Endothelial cell of umbilical vein (primary cell): ENCODE results near the gene HTT-AS. TPM values are rescaled to one million over a fixed set of nuclear protein-coding genes. Genes with fewer than 3 reads are reported as not detected.
A peak's percentile ranks its signal among the peaks of the same experiment; 100 is the strongest.

ENCODE experiments used
- BruUV-seq: library from RNA; stranded (reverse); fragments of 400-500 nt; replicated peaks from 2 replicates; lab custom pipeline; 2021; lab: Mats Ljungman, UMichigan
- CTCF ChIA-PET: fragments of 300-600, 350-600 bp; sonication (Branson Sonifier 250); formaldehyde crosslinking; loops from one replicate; lab custom pipeline; 2021; ENCODE audit warnings: antibody characterized with exemption, inconsistent platforms; lab: Charles Lee
- POLR2A ChIA-PET: fragments of 300-600, 350-600 bp; sonication (Branson Sonifier 250); formaldehyde crosslinking; loops from one replicate; lab custom pipeline; 2021; ENCODE audit warnings: antibody characterized with exemption, inconsistent platforms; lab: Charles Lee
- DNase-seq: peaks from one replicate; pipeline ENCODE4 v3.0.0-alpha.2; 2011; ENCODE audit warnings: low read depth, low spot score
- FAIRE-seq: peaks from 2 replicates; lab custom pipeline; 2011; peaks lifted over from hg19 to GRCh38; lab: Jason Lieb, UNC
- H2AFZ ChIP-seq: 2 replicates; pipeline ENCODE4 v1.6.0; 2012; ENCODE audit warnings: low read depth, low read length, control low read depth, inconsistent platforms
- H3K27ac ChIP-seq: 2 replicates; pipeline ENCODE4 v1.5.1; 2011; ENCODE audit warnings: low read depth, mild to moderate bottlenecking, control low read depth, low read length, moderate library complexity; ENCODE audit not compliant: insufficient read depth
- H3K27me3 ChIP-seq, 2 experiments: 2 replicates each; pipeline versions ENCODE4 v1.6.0 to v1.6.1; 2011; ENCODE audit warnings: low read length in 2 of 2, mixed read lengths in 1 of 2; ENCODE audit not compliant: control insufficient read depth in 2 of 2, insufficient read depth in 2 of 2
- H3K36me3 ChIP-seq, 2 experiments: 2 replicates in 1 of 2; 3 replicates in 1 of 2; pipeline ENCODE4 v1.5.1; 2011; ENCODE audit warnings: low read length in 2 of 2, mild to moderate bottlenecking in 1 of 2, moderate library complexity in 1 of 2; ENCODE audit not compliant: control insufficient read depth in 2 of 2, insufficient read depth in 2 of 2; ENCODE audit errors: extremely low read depth in 1 of 2
- H3K4me1 ChIP-seq: 3 replicates; pipeline ENCODE4 v1.5.1; 2011; ENCODE audit warnings: mild to moderate bottlenecking, low read length; ENCODE audit not compliant: control insufficient read depth, insufficient read depth; ENCODE audit errors: extremely low read depth
- H3K4me2 ChIP-seq: 2 replicates; pipeline ENCODE4 v1.6.1; 2011; ENCODE audit warnings: low read length, control low read depth, mixed read lengths; ENCODE audit not compliant: insufficient read depth
- H3K4me3 ChIP-seq, 3 experiments: fragments of 200-600 bp in 1 of 3; sonication (generic), shearing (Covaris generic) in 1 of 3; replicated peaks in 1 of 3; 2 replicates each; pipeline ENCODE4 v1.5.1; 2011 to 2016; ENCODE audit warnings: control low read depth in 3 of 3, low read length in 3 of 3, mild to moderate bottlenecking in 2 of 3, inconsistent platforms in 1 of 3, low read depth in 1 of 3, moderate library complexity in 1 of 3; ENCODE audit not compliant: insufficient read depth in 1 of 3
- H3K79me2 ChIP-seq: 2 replicates; pipeline ENCODE4 v1.6.0; 2012; ENCODE audit warnings: low read length, inconsistent platforms; ENCODE audit not compliant: control insufficient read depth, insufficient read depth
- H3K9ac ChIP-seq: replicated peaks from 2 replicates; pipeline ENCODE3; 2011; ENCODE audit warnings: low read length, control low read depth; ENCODE audit not compliant: insufficient read depth; ENCODE audit errors: extremely low read depth
- H3K9me1 ChIP-seq: replicated peaks from 3 replicates; pipeline ENCODE4 v1.6.0; 2011; ENCODE audit warnings: mild to moderate bottlenecking, low read length; ENCODE audit not compliant: control insufficient read depth, insufficient read depth; ENCODE audit errors: extremely low read depth
- H3K9me3 ChIP-seq: replicated peaks from 2 replicates; pipeline ENCODE4 v1.5.1; 2012; ENCODE audit warnings: low read length, inconsistent platforms; ENCODE audit not compliant: control insufficient read depth, insufficient read depth
- H4K20me1 ChIP-seq: replicated peaks from 2 replicates; pipeline ENCODE3; 2011; ENCODE audit warnings: mild to moderate bottlenecking, low read length; ENCODE audit not compliant: control insufficient read depth, insufficient read depth; ENCODE audit errors: extremely low read depth
- FOS ChIP-seq: IDR thresholded peaks from 2 replicates; pipeline ENCODE4 v1.6.1; 2011; ENCODE audit warnings: mild to moderate bottlenecking, low read length, moderate library complexity, borderline replicate concordance; ENCODE audit not compliant: insufficient read depth
- GATA2 ChIP-seq: IDR thresholded peaks from 2 replicates; pipeline ENCODE4 v1.7.0; 2011; ENCODE audit warnings: low read depth, mild to moderate bottlenecking, moderate library complexity, mixed read lengths, low read length; ENCODE audit not compliant: insufficient read length, insufficient read depth
- JUN ChIP-seq: IDR thresholded peaks from 2 replicates; pipeline ENCODE4 v1.6.1; 2011; ENCODE audit warnings: borderline replicate concordance, low read depth; ENCODE audit not compliant: insufficient read length, insufficient read depth
- MAX ChIP-seq: IDR thresholded peaks from 2 replicates; pipeline ENCODE4 v1.6.1; 2011; ENCODE audit not compliant: insufficient read depth, insufficient read length
- MYC ChIP-seq: IDR thresholded peaks from one replicate; pipeline ENCODE4 v1.6.1; 2011; ENCODE audit warnings: mild to moderate bottlenecking, low read depth, low read length
- POLR2A ChIP-seq: IDR thresholded peaks from 2 replicates; pipeline ENCODE4 v1.6.1; 2012; ENCODE audit warnings: low read depth, mild to moderate bottlenecking, control low read depth, low read length
- POLR2AphosphoS5 ChIP-seq: IDR thresholded peaks from 2 replicates; pipeline ENCODE4 v1.6.1; 2012; ENCODE audit warnings: low read depth, mild to moderate bottlenecking, control low read depth, low read length, moderate library complexity; ENCODE audit not compliant: insufficient read depth
- dilution Hi-C: fragments of 300-500 bp; cut with MboI; formaldehyde crosslinking; loops from one replicate; pipeline ENCODE4 v1.15.0; 2019; ENCODE audit warnings: low sequenced_read_pairs; ENCODE audit not compliant: extremely low pct_ligation_motif_present
- intact Hi-C: fragments of 100-400 bp; cut with micrococcal nuclease; formaldehyde crosslinking; loops from one replicate; pipeline ENCODE4 v1.10.0; 2022
- polyA plus RNA-seq, 4 experiments: library from polyadenylated mRNA; depleted of rRNA in 3 of 4; stranded (reverse) in 3 of 4; unstranded in 1 of 4; fragments of >200 nt; gene quantifications; 2 replicates each; pipeline versions ENCODE4 v1.2.1 to v1.2.3, GENCODE V29; 2011 to 2012; ENCODE audit warnings: missing spikeins in 1 of 4
- total RNA-seq: library from RNA; stranded (reverse); gene quantifications from 2 replicates; pipeline ENCODE4 v1.2.3, GENCODE V29; 2021

Gene HTT-AS
- total and polyA plus RNA-seq, 2 donors (not counting 3 experiments of a cell fraction or from before 2014, with no cell fraction given): not detected

GRCh38 chr4:3112201-3112600 is 37.9 kb upstream of the HTT-AS start:
- H3K9me1 ChIP-seq: no peaks in the 10 kb centered on the region
- H4K20me1 ChIP-seq: no peaks in the 10 kb centered on the region
- H3K36me3 ChIP-seq: peaks cover 10 to 21% of the 10 kb centered on the region in 2 experiments
- H2AFZ ChIP-seq: no peak overlapping the region
- dilution Hi-C loops (no loop called here), intact Hi-C loops (loop anchor here (5.0 kb wide), 1 partner anchor 220 kb away; no protein-coding TSS in a partner anchor)
- BruUV-seq: no TSS peak
- TF ChIP-seq POLR2A (no peak), FOS (no peak), MAX (no peak)
- ChIA-PET CTCF (interaction anchor here (0.9 to 7.5 kb wide), 6 partner anchors 7 to 368 kb away, joined by 3 to 264 read pairs (median 4); no protein-coding TSS in a partner anchor), POLR2A (no interaction called here)
- no peaks in the 10 kb centered on the region for H3K9me3 ChIP-seq
- H3K79me2 ChIP-seq: peaks cover 2% of the 10 kb centered on the region
- DNase-seq (peak; percentile 39), FAIRE-seq (peak; percentile 50)
- H3K9ac ChIP-seq: peak overlapping the region; percentile 82
- peaks cover 49% of the 10 kb centered on the region for H3K4me1 ChIP-seq
- peak overlapping the region; percentile 95 for H3K27ac ChIP-seq
- peak overlapping the region; percentile 63 for H3K4me2 ChIP-seq
- H3K4me3 ChIP-seq: peak overlapping the region in 1 of 3 experiments; percentile 36
- H3K27me3 ChIP-seq: no peaks in the 10 kb centered on the region

GRCh38 chr4:3111461-3111860 is 37.1 kb upstream of the HTT-AS start:
- Histone ChIP-seq H3K9me1 (no peaks in the 10 kb centered on the region), H3K9ac (peak overlapping the region; percentile 82), H4K20me1 (no peaks in the 10 kb centered on the region), H2AFZ (no peak overlapping the region), H3K9me3 (no peaks in the 10 kb centered on the region), H3K79me2 (peaks cover 2% of the 10 kb centered on the region), H3K4me2 (peak overlapping the region; percentile 63), H3K36me3 (peaks cover 8 to 17% of the 10 kb centered on the region in 2 experiments), H3K27me3 (no peaks in the 10 kb centered on the region), H3K27ac (peak overlapping the region; percentile 95), H3K4me1 (peaks cover 55% of the 10 kb centered on the region), H3K4me3 (peak overlapping the region; percentile 14 to 36 (median 21))
- CTCF ChIA-PET: interaction anchor here (0.9 to 7.5 kb wide), 5 partner anchors 8 to 369 kb away, joined by 3 to 264 read pairs (median 3); no protein-coding TSS in a partner anchor
- BruUV-seq: no TSS peak
- DNase-seq (peak; percentile 86), FAIRE-seq (peak; percentile 85)
- dilution Hi-C loops (no loop called here), intact Hi-C loops (loop anchor here (1.0 to 5.0 kb wide), 3 partner anchors 11 to 221 kb away; partner anchors contain the start of gene RGS12)
- TF ChIP-seq JUN: peak; percentile 94
- peak; percentile 85 for TF ChIP-seq FOS
- no peak for TF ChIP-seq MAX
- TF ChIP-seq POLR2AphosphoS5: peak; percentile 70
- no peak for TF ChIP-seq MYC
- TF ChIP-seq GATA2: peak; percentile 52
- POLR2A ChIA-PET: interaction anchor here (0.8 kb wide), 1 partner anchor 23 kb away, joined by 3 read pairs; no protein-coding TSS in a partner anchor
